Activated T-helper 1 cell treated with anti-CD3 and anti-CD28 coated beads, Interleukin-2, amount 50 U/mL, for 16 hours (primary cell): ENCODE data around the gene SPATA31D3.
"Not testable (repeated sequence)": the region's sequence is repeated elsewhere in the genome, so short reads cannot be mapped to it uniquely, and the experiment has no call there.

Experiments
- DNase-seq, 2 donors: peaks; one replicate each; pipeline ENCODE4 v3.0.0-alpha.2; 2020; ENCODE audit warnings: low read depth in 1 of 2, low spot score in 1 of 2

Gene SPATA31D3

DNA sequence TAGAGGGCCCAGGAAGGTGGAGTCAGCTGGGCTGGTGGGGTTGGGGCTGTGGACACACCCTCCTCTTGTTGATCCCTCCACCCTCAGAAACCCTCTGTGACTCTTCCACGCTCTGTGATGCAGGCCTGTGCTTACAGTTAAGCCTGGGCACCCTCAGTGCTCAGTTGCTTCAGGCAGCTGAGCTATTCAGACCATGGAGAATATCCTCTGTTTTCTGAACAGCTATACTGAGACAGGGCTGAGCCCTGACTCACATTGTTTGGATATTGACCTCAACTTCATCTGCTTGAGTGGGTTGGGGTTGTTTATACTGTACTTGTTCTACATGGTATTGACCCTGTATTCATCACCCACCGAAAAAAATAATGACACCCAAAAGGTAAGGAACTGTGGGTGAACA lies at the start of gene SPATA31D3:
SPATA31D3 (plus strand) TSS at position 108 of the 400 bp plus-strand sequence; CDS start at position 194, 86 bp downstream.
- DNase-seq: not testable (repeated sequence)

DNA sequence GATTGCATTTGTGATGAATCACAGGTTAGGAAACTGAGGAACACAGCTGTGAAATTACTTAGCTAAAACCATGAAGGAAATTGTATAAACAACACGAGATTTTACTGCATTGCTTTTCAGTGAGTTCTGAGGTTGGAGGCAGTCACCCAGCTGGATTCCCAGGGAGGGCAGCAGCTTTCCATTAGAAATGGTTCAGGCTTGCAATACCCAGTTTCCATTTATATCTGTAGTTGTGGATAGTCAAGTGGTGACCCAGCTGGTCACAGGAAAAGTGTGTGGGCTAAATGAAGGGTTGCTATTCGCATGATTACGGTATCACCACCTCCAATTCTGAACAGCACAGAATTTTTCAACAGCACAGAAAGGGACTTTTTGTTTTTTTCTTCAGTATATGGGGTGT lies 49.4 kb upstream of the SPATA31D3 start:
- no peak for DNase-seq

DNA sequence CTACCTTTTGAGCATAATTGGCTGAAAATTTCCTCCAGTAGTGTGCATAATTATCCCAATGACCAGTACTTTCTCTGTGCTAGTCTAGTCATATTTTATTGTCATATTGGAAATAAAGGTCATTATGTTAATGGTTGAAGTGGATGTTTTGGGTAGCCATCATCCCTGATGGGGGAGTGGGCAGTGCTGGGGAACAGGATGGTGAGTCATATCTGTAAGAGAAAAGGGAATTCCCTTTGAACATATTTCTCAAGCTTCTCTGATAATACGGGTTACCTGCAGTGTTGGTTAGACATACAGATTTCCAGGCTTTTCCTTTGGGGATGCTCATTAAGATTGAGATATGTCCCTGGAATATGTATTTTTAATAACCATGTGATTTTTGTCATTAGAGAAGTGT lies 48.4 kb upstream of the SPATA31D3 start:
- DNase-seq: no peak

DNA sequence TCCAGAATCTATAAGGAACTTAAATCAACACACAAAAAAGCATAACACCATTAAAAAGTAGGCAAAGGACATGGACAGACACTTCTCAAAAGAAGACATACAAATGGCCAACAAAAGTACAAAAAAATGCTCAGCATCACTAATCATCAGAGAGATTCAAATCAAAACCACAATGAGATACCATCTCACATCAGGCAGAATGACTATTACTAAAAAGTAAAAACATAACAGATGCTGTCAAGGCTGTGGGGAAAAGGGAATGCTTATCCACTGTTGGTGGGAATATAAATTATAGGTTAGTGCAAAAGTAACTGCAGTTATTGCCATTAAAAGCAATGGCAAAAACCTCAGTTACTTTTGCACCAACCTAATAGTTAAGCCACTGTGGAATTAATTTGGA lies 47.2 kb upstream of the SPATA31D3 start:
- DNase-seq: no peak

DNA sequence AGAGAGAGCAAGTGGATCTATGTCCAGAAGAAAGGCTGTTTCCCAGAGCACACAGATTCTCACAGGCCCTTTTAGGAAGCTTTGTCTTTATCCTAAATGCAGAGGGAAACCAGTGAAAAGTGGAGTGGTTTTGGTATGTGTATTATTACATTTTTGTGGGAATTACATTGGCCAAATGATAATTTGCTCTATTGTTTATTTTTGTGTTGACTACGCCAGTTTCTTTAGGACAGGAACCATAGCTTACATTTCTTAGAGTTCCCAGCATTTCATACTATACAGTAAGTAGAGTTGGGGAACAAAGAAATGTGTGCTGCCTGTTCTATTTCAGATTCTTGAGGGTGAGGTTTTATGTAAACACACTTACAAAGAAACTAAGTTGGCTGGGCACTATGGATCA lies 44.4 kb upstream of the SPATA31D3 start:
- DNase-seq: no peak

DNA sequence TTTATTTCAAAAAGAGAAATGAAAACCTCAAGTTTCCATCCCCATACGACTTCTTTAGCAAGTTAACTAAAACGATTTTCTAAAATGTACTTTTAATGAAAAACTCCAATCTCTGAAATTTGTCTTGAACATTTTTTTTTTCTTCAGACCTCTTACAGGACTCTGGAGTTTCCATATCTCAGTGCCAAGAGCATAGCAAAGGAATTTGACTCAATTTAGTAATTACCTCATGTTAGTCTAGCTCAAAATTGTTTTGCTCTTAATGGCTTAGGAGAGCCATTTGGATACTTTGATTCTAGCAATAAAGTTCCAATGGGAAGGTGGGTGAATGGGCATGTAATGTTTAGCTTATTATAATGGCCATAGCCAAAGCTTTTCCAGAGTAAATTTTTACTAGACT lies 41.1 kb upstream of the SPATA31D3 start:
- DNase-seq: no peak

DNA sequence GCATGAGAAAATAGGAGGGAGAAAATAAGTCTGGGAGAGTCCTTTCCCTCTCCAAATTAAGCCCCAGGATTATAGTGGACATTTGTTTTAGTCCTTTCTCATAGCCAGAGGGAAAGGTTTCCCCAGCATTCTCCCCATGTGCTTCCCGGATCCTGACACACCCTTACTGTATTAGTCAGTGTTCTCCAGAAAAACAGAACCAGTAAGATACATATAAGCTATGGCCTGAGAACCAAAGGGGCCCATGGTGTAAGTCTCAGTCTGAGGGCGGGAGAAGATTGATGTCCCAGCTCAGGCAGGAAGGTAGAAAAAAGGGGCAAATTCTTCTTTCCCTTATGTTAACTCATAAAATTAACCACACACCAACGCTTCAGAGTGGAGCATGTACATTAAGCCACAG lies 40.7 kb upstream of the SPATA31D3 start:
- DNase-seq: no peak

GRCh38 chr9:81906671-81907070 lies 36.6 kb upstream of the SPATA31D3 start:
- DNase-seq: no peak

DNA sequence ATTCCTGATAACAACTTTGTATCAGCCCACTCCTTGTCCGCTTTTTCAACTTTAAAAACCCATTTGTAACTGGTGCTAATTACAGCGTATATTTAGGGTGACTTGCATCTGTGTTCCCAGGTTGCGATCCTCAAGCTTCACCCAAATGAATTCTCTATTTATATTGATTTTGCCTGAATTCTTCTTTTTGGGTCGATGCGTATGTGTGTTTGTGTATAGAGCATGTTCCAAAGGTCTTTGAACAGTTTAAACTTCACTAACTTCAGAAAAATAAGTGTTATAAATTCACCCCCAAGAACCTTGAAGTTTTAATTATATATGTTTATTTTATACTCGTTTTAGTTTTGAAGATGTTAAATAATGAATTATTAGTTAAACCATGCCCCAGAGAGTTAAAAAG lies 31.2 kb upstream of the SPATA31D3 start:
- DNase-seq: no peak

GRCh38 chr9:81915801-81916505 lies 27.3 kb upstream of the SPATA31D3 start:
- DNase-seq: no peak

DNA sequence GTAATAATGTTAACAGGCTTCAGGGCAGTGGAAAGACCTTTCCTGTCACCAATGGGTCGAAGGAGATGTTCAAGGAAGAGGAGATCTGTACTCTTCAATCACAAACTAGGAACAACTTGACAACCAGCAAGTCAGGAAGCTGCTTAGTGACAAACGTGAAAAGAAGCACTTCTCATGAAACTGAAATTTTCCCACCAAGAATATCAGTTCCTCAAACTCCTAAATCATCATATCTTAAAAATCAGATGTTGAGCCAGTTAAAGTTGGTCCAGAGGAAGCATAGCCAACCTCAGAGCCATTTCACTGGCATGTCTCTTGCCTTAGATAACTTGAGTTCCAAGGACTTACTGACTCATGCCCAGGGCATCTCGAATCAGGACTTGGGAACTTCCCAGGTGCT lies 24.8 kb upstream of the SPATA31D3 start:
- not testable (repeated sequence) for DNase-seq

DNA sequence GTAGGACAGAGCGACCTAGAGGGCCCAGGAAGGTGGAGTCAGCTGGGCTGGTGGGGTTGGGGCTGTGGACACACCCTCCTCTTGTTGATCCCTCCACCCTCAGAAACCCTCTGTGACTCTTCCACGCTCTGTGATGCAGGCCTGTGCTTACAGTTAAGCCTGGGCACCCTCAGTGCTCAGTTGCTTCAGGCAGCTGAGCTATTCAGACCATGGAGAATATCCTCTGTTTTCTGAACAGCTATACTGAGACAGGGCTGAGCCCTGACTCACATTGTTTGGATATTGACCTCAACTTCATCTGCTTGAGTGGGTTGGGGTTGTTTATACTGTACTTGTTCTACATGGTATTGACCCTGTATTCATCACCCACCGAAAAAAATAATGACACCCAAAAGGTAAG lies 15.0 kb upstream of the SPATA31D3 start, which contains the start of gene SPATA31D4:
SPATA31D4 (plus strand) TSS at position 124 of the 400 bp plus-strand sequence; CDS start at position 210, 86 bp downstream.
- not testable (repeated sequence) for DNase-seq

DNA sequence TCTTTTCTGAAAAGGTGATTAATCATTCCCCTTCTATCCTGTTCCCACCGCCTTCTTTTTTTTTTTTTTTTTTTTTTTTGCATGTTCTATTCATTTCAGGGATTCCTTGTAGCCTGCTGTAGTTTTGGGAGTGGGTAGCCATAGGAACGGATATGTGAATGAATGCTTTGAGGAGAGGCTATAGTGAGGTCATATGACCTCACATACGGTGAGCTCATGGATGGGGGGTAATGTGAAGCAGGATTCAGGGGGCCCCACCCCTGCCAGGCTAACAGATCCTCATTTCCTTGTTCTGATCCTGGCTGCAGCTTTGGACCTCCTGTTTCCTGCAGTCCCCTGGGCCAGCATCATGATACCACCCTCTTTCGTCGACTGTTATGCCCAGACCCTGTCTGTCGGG lies 13.2 kb upstream of the SPATA31D3 start:
- not testable (repeated sequence) for DNase-seq

- not testable (repeated sequence) for DNase-seq
Measured at GRCh38 chr9:81933547-81933946, 9.8 kb upstream of the SPATA31D3 start.

GRCh38 chr9:81948650-81949049 lies 5.3 kb downstream of the SPATA31D3 start:
- DNase-seq: not testable (repeated sequence)

- no peak for DNase-seq
Measured at GRCh38 chr9:81953096-81953495, 9.8 kb downstream of the SPATA31D3 start.

GRCh38 chr9:81955625-81956024 lies 12.3 kb downstream of the SPATA31D3 start:
- DNase-seq: no peak

DNA sequence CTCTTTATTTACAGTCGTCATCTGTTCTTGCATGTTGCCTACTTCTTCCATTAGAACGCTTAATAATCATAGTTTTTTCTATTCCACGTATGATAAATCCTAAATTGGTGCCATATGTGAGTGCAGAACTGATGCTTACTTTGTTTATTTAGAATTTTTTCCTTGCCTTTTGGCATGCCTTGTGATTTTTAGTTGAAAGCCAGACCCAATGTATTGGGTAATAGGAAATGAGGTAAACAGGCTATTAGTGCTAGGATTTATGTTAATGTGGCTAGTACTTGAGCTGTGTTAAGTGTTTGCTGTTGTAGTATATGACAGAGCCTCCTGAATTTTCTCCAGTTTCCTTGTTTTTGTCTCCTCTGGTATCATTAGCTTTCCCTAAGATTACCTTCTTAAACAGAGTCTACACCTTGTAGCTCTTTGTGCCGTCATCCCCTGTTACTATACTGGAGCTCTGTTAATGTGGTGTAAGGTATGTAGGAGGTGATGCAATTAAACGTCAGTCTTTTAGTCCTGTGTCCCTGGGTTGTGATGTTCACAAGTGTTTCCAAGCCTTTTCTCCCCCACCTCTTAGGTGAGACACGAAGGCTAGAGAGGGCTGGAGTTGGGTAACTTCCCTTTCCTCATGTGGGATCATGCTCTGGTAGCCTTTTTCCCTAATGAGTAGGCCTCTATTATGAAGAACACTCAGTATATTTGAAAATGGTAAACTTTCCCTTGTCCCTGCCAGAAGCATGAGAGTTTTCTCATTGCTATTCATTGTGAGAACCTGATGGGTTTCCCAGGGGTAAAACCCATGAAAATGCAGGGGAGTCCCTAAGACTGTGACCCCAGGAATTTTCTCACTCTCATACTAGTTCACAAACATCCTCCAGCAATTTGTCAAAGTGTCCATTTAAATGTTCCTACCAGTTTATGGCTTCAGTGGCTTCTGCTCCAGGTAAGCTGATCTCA lies 21.2 kb downstream of the SPATA31D3 start:
- DNase-seq: no peak

DNA sequence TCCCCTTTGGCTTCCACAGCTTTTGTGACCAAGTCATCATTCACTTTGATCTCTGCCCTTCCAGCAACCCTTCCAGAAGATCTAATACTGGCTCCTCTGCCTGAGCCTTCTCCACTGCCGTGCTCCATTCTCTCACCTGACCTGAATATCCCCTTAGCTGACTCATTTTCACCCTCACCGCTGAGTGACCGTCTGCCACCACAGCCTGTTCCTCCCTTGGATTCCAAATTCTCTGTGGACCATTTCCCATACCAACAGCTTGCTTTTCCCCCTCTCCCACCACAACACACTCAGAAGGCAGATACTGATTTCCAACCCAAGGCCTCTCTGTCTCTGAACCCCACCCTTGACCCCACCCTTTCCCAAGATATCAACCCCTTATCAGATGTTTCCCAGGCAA lies 24.7 kb downstream of the SPATA31D3 start:
- DNase-seq: no peak

DNA sequence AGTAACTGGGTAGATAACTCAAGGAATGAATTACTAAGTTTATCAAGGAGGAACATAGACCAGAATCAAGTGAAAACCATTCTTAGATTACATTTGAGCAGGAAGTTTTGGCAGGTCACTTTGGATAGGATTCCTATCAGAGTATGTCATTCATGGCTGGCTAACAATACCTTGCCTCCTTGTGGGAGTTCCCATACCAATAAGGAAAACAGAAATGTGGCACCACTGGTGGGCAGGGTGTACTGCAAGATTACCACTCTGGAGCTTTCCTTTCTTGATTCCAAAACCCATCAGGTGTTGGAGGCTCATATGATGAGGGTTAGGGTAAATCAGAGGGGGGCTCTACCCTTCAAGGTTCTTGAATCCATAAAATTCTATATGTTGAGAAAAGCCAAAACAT lies 26.7 kb downstream of the SPATA31D3 start:
- DNase-seq: no peak

DNA sequence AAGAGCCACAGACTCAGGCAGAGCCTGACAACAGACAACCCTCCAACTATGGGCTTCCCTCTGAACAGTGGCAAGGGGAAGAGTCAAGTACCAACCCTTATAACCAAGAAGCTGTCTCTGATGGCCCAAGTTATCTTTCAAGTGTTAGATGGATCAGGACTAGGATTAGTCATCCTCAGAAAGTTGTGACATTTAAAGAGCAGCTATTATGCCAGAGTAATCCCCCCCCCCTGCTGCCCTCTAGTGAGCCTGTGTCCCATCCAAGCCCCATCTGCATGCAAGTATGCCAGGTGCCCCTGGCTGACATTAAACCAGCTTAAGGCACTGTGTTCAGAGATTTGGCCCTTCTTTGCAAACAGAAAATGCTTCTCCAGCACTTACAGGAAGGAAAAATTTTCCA lies 28.4 kb downstream of the SPATA31D3 start:
- DNase-seq: no peak

- no peak for DNase-seq
Measured at GRCh38 chr9:81974764-81975163, 31.5 kb downstream of the SPATA31D3 start.
